ENCODE measurements around the gene ULK4. TPM values are rescaled to one million over a fixed set of nuclear protein-coding genes. Genes with fewer than 3 reads are reported as not detected.

ULK4 gene
- total and polyA plus RNA-seq, 2 of the 8 experiments (the other 6 are each of a cell fraction or from before 2014, with no cell fraction given): 3.0 to 10.8 TPM

DNA sequence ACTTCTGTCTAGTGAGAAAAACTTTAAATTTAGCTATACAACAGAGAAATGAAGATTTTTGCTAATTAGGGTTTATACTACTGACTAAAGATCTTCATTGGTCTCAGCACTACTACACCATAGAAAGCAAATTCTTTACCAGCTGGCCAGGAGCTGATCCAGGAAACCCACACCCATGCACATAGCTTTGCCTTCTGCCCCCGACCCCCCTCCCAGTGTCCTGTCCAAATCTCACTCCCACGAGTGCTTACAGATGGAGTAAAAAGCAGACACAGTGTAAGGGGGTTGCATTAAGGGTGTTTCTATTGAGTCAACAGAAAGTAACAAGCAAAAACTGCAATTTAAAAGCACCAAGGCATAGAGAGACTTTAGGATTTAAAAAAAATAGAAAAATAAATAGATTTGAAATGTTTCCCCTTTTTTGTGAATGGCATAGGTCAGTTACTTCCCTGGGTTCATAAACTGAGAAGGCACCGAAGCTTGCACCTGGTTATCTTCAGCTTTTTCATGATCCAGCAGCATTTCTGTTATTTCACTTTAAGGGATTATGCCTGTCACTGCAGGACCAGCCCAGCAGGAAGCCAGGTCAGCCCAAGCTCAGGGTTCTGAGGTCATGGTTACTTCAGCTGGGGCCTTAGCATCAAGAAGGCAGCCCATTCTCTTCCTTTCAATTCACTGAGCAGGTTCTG is 638.3 kb downstream of the ULK4 start:
- no peak overlapping the region for H3K4me3 ChIP-seq (ENCODE audit: extremely low read depth in 1 of 4, insufficient read depth in 2 of 4, low read depth in 3 of 4, low read length in 4 of 4)
- H4K91ac ChIP-seq (replicated peaks; ENCODE audit: insufficient read length, low read length): no peak overlapping the region
- no peaks in the 10 kb centered on the region for H3K79me2 ChIP-seq (ENCODE audit: control insufficient read depth in 1 of 2, insufficient read depth in 2 of 2, low read length in 2 of 2)
- H3K4ac ChIP-seq (replicated peaks; ENCODE audit: insufficient read length, low read depth, low read length): no peak overlapping the region
- no peak overlapping the region for H2AFZ ChIP-seq (ENCODE audit: low read length)
- H2BK5ac ChIP-seq (ENCODE audit: low read depth, low read length): no peak overlapping the region
- no peak overlapping the region for H3K14ac ChIP-seq (ENCODE audit: insufficient read length)
- no peak overlapping the region for H2BK120ac ChIP-seq (replicated peaks; ENCODE audit: low read depth, low read length)
- no peak overlapping the region for H3K9ac ChIP-seq (replicated peaks in 1 of 4; ENCODE audit: extremely low read depth in 1 of 4, low read depth in 3 of 4, low read length in 3 of 4)
- FAIRE-seq (no peak), DNase-seq (ENCODE audit: low read depth in 1 of 2, low spot score in 2 of 2) (no peak)
- no peaks in the 10 kb centered on the region for H3K27me3 ChIP-seq (replicated peaks in 1 of 4; ENCODE audit: control insufficient read depth in 3 of 4, extremely low read depth in 1 of 4, insufficient read depth in 3 of 4, low read length in 3 of 4)
- no peaks in the 10 kb centered on the region for H4K20me1 ChIP-seq (replicated peaks in 1 of 2; ENCODE audit: control insufficient read depth in 1 of 2, insufficient read depth in 2 of 2, low read length in 2 of 2)
- ChIA-PET CTCF (ENCODE audit: partially characterized antibody) (interaction anchor here (0.7 to 0.8 kb wide), 2 partner anchors 186 to 740 kb away, joined by 3 read pairs; no protein-coding TSS in a partner anchor), POLR2A (ENCODE audit: partially characterized antibody) (interaction anchor here (1.0 kb wide), 1 partner anchor 124 kb away, joined by 4 read pairs; the partner anchor contains the start of gene CTNNB1)
- no peak overlapping the region for H2AK5ac ChIP-seq (ENCODE audit: low read depth, low read length)
- no peak overlapping the region for H3K56ac ChIP-seq (replicated peaks; ENCODE audit: insufficient read length, low read depth, low read length)
- H3K18ac ChIP-seq (ENCODE audit: extremely low read depth, low read length): no peak overlapping the region
- H4K8ac ChIP-seq (ENCODE audit: extremely low read depth, insufficient read depth, low read length): no peak overlapping the region
- H3K23me2 ChIP-seq (ENCODE audit: low read depth, low read length): no peaks in the 10 kb centered on the region
- no peaks in the 10 kb centered on the region for H3K9me3 ChIP-seq (ENCODE audit: insufficient read depth in 2 of 2, low read depth in 1 of 2, low read length in 1 of 2)
- no peak overlapping the region for H2BK20ac ChIP-seq (ENCODE audit: low read length)
- no peak overlapping the region for H4K5ac ChIP-seq (ENCODE audit: insufficient read length, low read depth, low read length)
- no peak overlapping the region for H3K27ac ChIP-seq (ENCODE audit: low read depth, low read length)
- TF ChIP-seq SIX5 (IDR thresholded peaks at IDR 0.05; ENCODE audit: low read depth, low read length) (no peak), BCL11A (IDR thresholded peaks at IDR 0.05; ENCODE audit: low read depth in 2 of 2, low read length in 2 of 2) (no peak), KDM1A (IDR thresholded peaks at IDR 0.05; ENCODE audit: borderline replicate concordance, low read length) (no peak), TBP (IDR thresholded peaks at IDR 0.05; ENCODE audit: low read depth, low read length) (no peak)
- TF ChIP-seq, protein P1, sequence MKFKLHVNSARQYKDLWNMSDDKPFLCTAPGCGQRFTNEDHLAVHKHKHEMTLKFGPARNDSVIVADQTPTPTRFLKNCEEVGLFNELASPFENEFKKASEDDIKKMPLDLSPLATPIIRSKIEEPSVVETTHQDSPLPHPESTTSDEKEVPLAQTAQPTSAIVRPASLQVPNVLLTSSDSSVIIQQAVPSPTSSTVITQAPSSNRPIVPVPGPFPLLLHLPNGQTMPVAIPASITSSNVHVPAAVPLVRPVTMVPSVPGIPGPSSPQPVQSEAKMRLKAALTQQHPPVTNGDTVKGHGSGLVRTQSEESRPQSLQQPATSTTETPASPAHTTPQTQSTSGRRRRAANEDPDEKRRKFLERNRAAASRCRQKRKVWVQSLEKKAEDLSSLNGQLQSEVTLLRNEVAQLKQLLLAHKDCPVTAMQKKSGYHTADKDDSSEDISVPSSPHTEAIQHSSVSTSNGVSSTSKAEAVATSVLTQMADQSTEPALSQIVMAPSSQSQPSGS (IDR thresholded peaks at IDR 0.05; ENCODE audit: low read length): no peak
- peaks cover 3 to 20% (median 16%) of the 10 kb centered on the region in 4 experiments for H3K4me1 ChIP-seq (replicated peaks in 1 of 4; ENCODE audit: control insufficient read depth in 3 of 4, insufficient read depth in 4 of 4, low read length in 3 of 4)
- no peaks in the 10 kb centered on the region for H3K36me3 ChIP-seq (ENCODE audit: control insufficient read depth in 2 of 4, insufficient read depth in 4 of 4, low read length in 3 of 4)
- WGBS, 2 experiments (ENCODE audit: extremely low coverage in 1 of 2, insufficient coverage in 1 of 2, insufficient read length in 1 of 2, insufficient replicate concordance in 2 of 2, low coverage in 1 of 2, low lambda C conversion rate in 2 of 2, missing lambda C conversion rate in 1 of 2): 96% methylated on average over 3 of the region's 3 CpGs; no CpG with 5 or more reads in 1 of the 2 experiments
- no peaks in the 10 kb centered on the region for H3K79me1 ChIP-seq (ENCODE audit: low read depth, low read length)
- H3K4me2 ChIP-seq (ENCODE audit: insufficient read depth in 1 of 2, low read depth in 2 of 2, low read length in 2 of 2): no peak overlapping the region
- H3K23ac ChIP-seq (ENCODE audit: insufficient read length): no peak overlapping the region
- H2BK15ac ChIP-seq (ENCODE audit: low read length): no peak overlapping the region
- H2BK12ac ChIP-seq (ENCODE audit: low read depth, low read length): no peak overlapping the region

All from H1 (cell line).